VCaP (cell line): Measurements from ENCODE around the gene UHRF1.
A peak's percentile ranks its signal among the peaks of the same experiment; 100 is the strongest.

ENCODE experiments used
- H3K27ac ChIP-seq: fragments of 450-650 bp; 2 replicates; pipeline ENCODE4 v1.5.1; 2017
- CTCF ChIP-seq: fragments of 450-650 bp; conservative IDR thresholded peaks from 2 replicates; pipeline ENCODE4 v1.5.1; 2017; ENCODE audit warnings: mild to moderate bottlenecking, moderate library complexity

The UHRF1 gene

GRCh38 chr19:4908360-4908759 lies 941 bp upstream of the UHRF1 start:
- no peak overlapping the region for H3K27ac ChIP-seq
- TF ChIP-seq CTCF: no peak

GRCh38 chr19:4908781-4909155 lies 533 bp upstream of the UHRF1 start:
- peak overlapping the region; percentile 55; the same call in 1 of the 2 replicates for H3K27ac ChIP-seq
- no peak for TF ChIP-seq CTCF

GRCh38 chr19:4909897-4910593 lies 744 bp downstream of the UHRF1 start:
- peak overlapping the region; percentile 55; the same call in 1 of the 2 replicates for H3K27ac ChIP-seq
- no peak for TF ChIP-seq CTCF

GRCh38 chr19:4910594-4911281 lies 1.4 kb downstream of the UHRF1 start:
- no peak for TF ChIP-seq CTCF
- H3K27ac ChIP-seq: peak overlapping the region; percentile 55

- no peak for TF ChIP-seq CTCF
- peak overlapping the region; percentile 55 for H3K27ac ChIP-seq
Observed at GRCh38 chr19:4911314-4911713, 2.0 kb downstream of the UHRF1 start.

GRCh38 chr19:4911786-4912672 lies 2.7 kb downstream of the UHRF1 start:
- H3K27ac ChIP-seq: peak overlapping the region; percentile 55

More at GRCh38 chr19:4911786-4912672, 2.7 kb downstream of the UHRF1 start:
- peak; percentile 62 for TF ChIP-seq CTCF
